Smooth muscle cell (in vitro differentiated cells): ENCODE results near the gene SCIMP. TPM values are rescaled to one million over a fixed set of nuclear protein-coding genes. Genes with fewer than 3 reads are reported as not detected.
"Not testable (repeated sequence)": the region's sequence is repeated elsewhere in the genome, so short reads cannot be mapped to it uniquely, and the experiment has no call there.

Experiments used
- DNase-seq: peaks from one replicate; lab custom pipeline; 2025; ENCODE audit not compliant: unreplicated experiment; lab: John Stamatoyannopoulos, UW
- H2AFZ ChIP-seq: fragments of 200-600 bp; sonication (generic); 2 replicates; pipeline ENCODE4 v1.6.0; 2016; ENCODE audit warnings: antibody characterized with exemption, low read depth, mild to moderate bottlenecking
- H3F3A ChIP-seq: fragments of 200-600 bp; sonication (generic); 2 replicates; pipeline ENCODE4 v1.6.0; 2017; ENCODE audit warnings: antibody characterized with exemption, low read depth
- H3K27ac ChIP-seq: fragments of 200-600 bp; sonication (generic); 2 replicates; pipeline ENCODE4 v1.5.1; 2016; ENCODE audit warnings: low read depth, mild to moderate bottlenecking
- H3K27me3 ChIP-seq: fragments of 200-600 bp; sonication (generic); 2 replicates; pipeline ENCODE4 v1.6.1; 2016; ENCODE audit warnings: low read depth, mild to moderate bottlenecking
- H3K36me3 ChIP-seq: fragments of 200-600 bp; sonication (generic); 2 replicates; pipeline ENCODE4 v1.5.1; 2016; ENCODE audit warnings: low read depth
- H3K4me1 ChIP-seq: fragments of 200-600 bp; sonication (generic); 2 replicates; pipeline ENCODE4 v1.5.1; 2016; ENCODE audit warnings: low read depth
- H3K4me2 ChIP-seq: fragments of 200-600 bp; sonication (generic); 2 replicates; pipeline ENCODE4 v1.6.0; 2016; ENCODE audit warnings: mild to moderate bottlenecking
- H3K4me3 ChIP-seq: fragments of 200-600 bp; sonication (generic); 2 replicates; pipeline ENCODE4 v1.5.1; 2016; ENCODE audit warnings: mild to moderate bottlenecking
- H3K79me2 ChIP-seq: fragments of 200-600 bp; sonication (generic); 2 replicates; pipeline ENCODE4 v1.6.0; 2016; ENCODE audit warnings: low read depth, mild to moderate bottlenecking
- H3K9ac ChIP-seq: fragments of 200-600 bp; sonication (generic); 2 replicates; pipeline ENCODE4 v1.6.0; 2016; ENCODE audit warnings: low read depth
- H3K9me3 ChIP-seq: fragments of 200-600 bp; sonication (generic); replicated peaks from 2 replicates; pipeline ENCODE4 v1.5.1; 2016; ENCODE audit warnings: low read depth
- H4K20me1 ChIP-seq: fragments of 200-600 bp; sonication (generic); 2 replicates; pipeline ENCODE4 v1.6.0; 2016; ENCODE audit warnings: low read depth
- CTCF ChIP-seq: fragments of 200-600 bp; sonication (generic); IDR thresholded peaks from 2 replicates; pipeline ENCODE4 v1.5.1; 2017; ENCODE audit warnings: borderline replicate concordance, mild to moderate bottlenecking, antibody characterized with exemption; ENCODE audit not compliant: insufficient read depth, poor library complexity, severe bottlenecking
- WGBS: methylation state at CpG from one replicate; pipeline ENCODE4 v1.1.7; 2016; ENCODE audit warnings: low lambda C conversion rate; 5-methylcytosine and 5-hydroxymethylcytosine counted together
- polyA plus RNA-seq: library from polyadenylated mRNA; unstranded; fragments of >200 nt; fragmentation: Nextera tagmentation; extraction: Ambion mirVana; gene quantifications from 2 replicates; pipeline ENCODE4 v1.2.1, GENCODE V29; 2016
- total RNA-seq: library from RNA; depleted of rRNA; stranded (reverse); fragments of >200 nt; gene quantifications from 2 replicates; pipeline ENCODE4 v1.2.3, GENCODE V29; 2014

Gene SCIMP
- total and polyA plus RNA-seq, 2 experiments from 2014 or later = 0.07 TPM; not detected in 1

- Histone ChIP-seq H3K79me2 (no peaks in the 10 kb centered on the region), H3K27me3 (peaks cover 2% of the 10 kb centered on the region), H3K36me3 (no peaks in the 10 kb centered on the region), H3K9ac (no peak overlapping the region), H2AFZ (no peak overlapping the region), H3K27ac (no peak overlapping the region), H3K4me2 (no peak overlapping the region), H4K20me1 (no peaks in the 10 kb centered on the region), H3F3A (no peaks in the 10 kb centered on the region), H3K4me1 (no peaks in the 10 kb centered on the region), H3K4me3 (no peak overlapping the region), H3K9me3 (no peaks in the 10 kb centered on the region)
- 89% methylated on average over 6 of the region's 6 CpGs for WGBS
- DNase-seq = no peak
- no peak for TF ChIP-seq CTCF
Observed at GRCh38 chr17:5164436-5164835, 70.2 kb downstream of the SCIMP start.

GRCh38 chr17:5161793-5162192 lies 72.9 kb downstream of the SCIMP start:
- not testable (repeated sequence) for H3K36me3 ChIP-seq, H3K4me1 ChIP-seq, H3K27ac ChIP-seq, H3K9ac ChIP-seq, H2AFZ ChIP-seq, DNase-seq, H3F3A ChIP-seq, H3K4me3 ChIP-seq, H3K79me2 ChIP-seq, H3K9me3 ChIP-seq, H4K20me1 ChIP-seq, H3K4me2 ChIP-seq
- 93% methylated on average over 3 of the region's 3 CpGs for WGBS
- H3K27me3 ChIP-seq = peaks cover 16% of the 10 kb centered on the region

- not testable (repeated sequence) for H2AFZ ChIP-seq, H3K4me3 ChIP-seq, H3K36me3 ChIP-seq, H3K4me1 ChIP-seq, H3K9me3 ChIP-seq, H3K4me2 ChIP-seq, H3K27ac ChIP-seq, H4K20me1 ChIP-seq, H3K79me2 ChIP-seq, H3K9ac ChIP-seq, DNase-seq, H3F3A ChIP-seq
- H3K27me3 ChIP-seq = peaks cover 16% of the 10 kb centered on the region
- WGBS = 92% methylated on average over 1 of the region's 1 CpG
Observed at GRCh38 chr17:5160702-5161101, 74.0 kb downstream of the SCIMP start.

Other genes starting within 250 kb of the SCIMP start
- 5.1 and 11.8 TPM in 2 replicates for gene CAMTA2, start 247.2 kb downstream of the SCIMP start, total RNA-seq
- 26.2 and 33.0 TPM in 2 replicates for gene CAMTA2, start 247.2 kb downstream of the SCIMP start, polyA plus RNA-seq
- gene INCA1, start 237.3 kb downstream of the SCIMP start, total RNA-seq = 0.36 TPM in 1 of 2 replicates, not detected in the other
- 1.4 TPM in 2 replicates for gene INCA1, start 237.3 kb downstream of the SCIMP start, polyA plus RNA-seq
- gene KIF1C, start 236.9 kb downstream of the SCIMP start, total RNA-seq = 20.9 and 22.3 TPM in 2 replicates
- 36.2 and 52.3 TPM in 2 replicates for gene KIF1C, start 236.9 kb downstream of the SCIMP start, polyA plus RNA-seq
- 0.31 and 1.7 TPM in 2 replicates for gene SLC52A1, start 199.4 kb downstream of the SCIMP start, total RNA-seq
- 0.21 and 0.31 TPM in 2 replicates for gene SLC52A1, start 199.4 kb downstream of the SCIMP start, polyA plus RNA-seq
- 0.22 and 0.27 TPM in 2 replicates for gene ZFP3, start 156.4 kb downstream of the SCIMP start, total RNA-seq
- 0.13 and 0.56 TPM in 2 replicates for gene ZFP3, start 156.4 kb downstream of the SCIMP start, polyA plus RNA-seq
- gene ZNF232, start 123.0 kb downstream of the SCIMP start, total RNA-seq = 11.2 and 12.5 TPM in 2 replicates
- 12.8 and 13.0 TPM in 2 replicates for gene ZNF232, start 123.0 kb downstream of the SCIMP start, polyA plus RNA-seq
- gene USP6, start 118.8 kb downstream of the SCIMP start, total RNA-seq = 0.09 TPM in 1 of 2 replicates, not detected in the other
- 0.08 and 0.09 TPM in 2 replicates for gene USP6, start 118.8 kb downstream of the SCIMP start, polyA plus RNA-seq
- gene ZNF594, start 43.0 kb downstream of the SCIMP start, total RNA-seq = 2.7 and 7.2 TPM in 2 replicates
- 1.00 and 2.8 TPM in 2 replicates for gene ZNF594, start 43.0 kb downstream of the SCIMP start, polyA plus RNA-seq
- 25.3 and 30.2 TPM in 2 replicates for gene RABEP1, start 47.4 kb upstream of the SCIMP start, total RNA-seq
- 26.5 and 41.4 TPM in 2 replicates for gene RABEP1, start 47.4 kb upstream of the SCIMP start, polyA plus RNA-seq
- gene NUP88, start 184.8 kb upstream of the SCIMP start, total RNA-seq = 44.2 and 47.4 TPM in 2 replicates
- gene NUP88, start 184.8 kb upstream of the SCIMP start, polyA plus RNA-seq = 31.2 and 42.4 TPM in 2 replicates
- gene RPAIN, start 185.3 kb upstream of the SCIMP start, total RNA-seq = 42.8 and 56.0 TPM in 2 replicates
- 28.8 and 39.1 TPM in 2 replicates for gene RPAIN, start 185.3 kb upstream of the SCIMP start, polyA plus RNA-seq
- 110 and 121 TPM in 2 replicates for gene C1QBP, start 204.3 kb upstream of the SCIMP start, total RNA-seq
- gene C1QBP, start 204.3 kb upstream of the SCIMP start, polyA plus RNA-seq = 120 and 122 TPM in 2 replicates
- 6.0 and 6.2 TPM in 2 replicates for gene DHX33, start 234.1 kb upstream of the SCIMP start, total RNA-seq
- gene DHX33, start 234.1 kb upstream of the SCIMP start, polyA plus RNA-seq = 1.6 and 2.0 TPM in 2 replicates